IPS-NIHi7 (cell line): ENCODE measurements around the gene PTPRJ.
A peak's percentile ranks its signal among the peaks of the same experiment; 100 is the strongest.
"Not testable (repeated sequence)": the region's sequence is repeated elsewhere in the genome, so short reads cannot be mapped to it uniquely, and the experiment has no call there.

Source experiments
- DNase-seq: peaks from one replicate; pipeline ENCODE4 v3.0.0; 2012; ENCODE audit warnings: mixed read lengths; ENCODE audit errors: extremely low spot score

Gene PTPRJ

DNA sequence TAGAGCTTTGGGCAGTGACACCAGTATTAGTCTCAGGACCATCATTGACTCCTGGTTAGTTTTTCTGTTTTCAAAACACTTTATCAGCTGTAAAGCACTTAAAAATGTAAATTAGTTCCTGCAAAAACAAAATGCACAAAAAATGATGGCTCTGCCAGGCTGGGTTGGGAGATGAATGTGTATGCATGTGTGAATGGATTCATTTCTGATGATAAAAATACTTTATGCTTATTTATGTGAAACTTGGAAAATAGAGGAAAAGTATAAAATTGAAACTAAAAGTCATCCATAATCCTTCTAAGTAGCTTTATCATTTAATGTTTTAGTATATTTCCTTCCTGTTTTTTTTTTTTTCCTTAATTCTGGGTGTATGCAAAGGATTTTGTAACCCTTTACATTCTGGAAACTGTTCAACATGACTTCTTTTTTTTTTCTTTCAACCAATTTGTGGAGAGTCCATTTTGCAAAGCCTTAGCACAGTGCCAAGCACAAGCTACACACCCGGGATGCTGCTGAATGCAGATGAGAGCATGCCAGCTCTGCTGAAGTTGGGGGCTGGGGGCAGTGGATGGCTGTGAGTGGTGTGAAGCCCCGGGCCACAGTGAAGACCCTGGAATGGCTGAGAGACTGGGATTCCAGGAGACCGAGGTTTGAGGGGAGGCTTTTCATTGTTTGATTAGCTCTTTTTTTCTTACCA is 37.6 kb downstream of the PTPRJ start:
- no peak for DNase-seq

DNA sequence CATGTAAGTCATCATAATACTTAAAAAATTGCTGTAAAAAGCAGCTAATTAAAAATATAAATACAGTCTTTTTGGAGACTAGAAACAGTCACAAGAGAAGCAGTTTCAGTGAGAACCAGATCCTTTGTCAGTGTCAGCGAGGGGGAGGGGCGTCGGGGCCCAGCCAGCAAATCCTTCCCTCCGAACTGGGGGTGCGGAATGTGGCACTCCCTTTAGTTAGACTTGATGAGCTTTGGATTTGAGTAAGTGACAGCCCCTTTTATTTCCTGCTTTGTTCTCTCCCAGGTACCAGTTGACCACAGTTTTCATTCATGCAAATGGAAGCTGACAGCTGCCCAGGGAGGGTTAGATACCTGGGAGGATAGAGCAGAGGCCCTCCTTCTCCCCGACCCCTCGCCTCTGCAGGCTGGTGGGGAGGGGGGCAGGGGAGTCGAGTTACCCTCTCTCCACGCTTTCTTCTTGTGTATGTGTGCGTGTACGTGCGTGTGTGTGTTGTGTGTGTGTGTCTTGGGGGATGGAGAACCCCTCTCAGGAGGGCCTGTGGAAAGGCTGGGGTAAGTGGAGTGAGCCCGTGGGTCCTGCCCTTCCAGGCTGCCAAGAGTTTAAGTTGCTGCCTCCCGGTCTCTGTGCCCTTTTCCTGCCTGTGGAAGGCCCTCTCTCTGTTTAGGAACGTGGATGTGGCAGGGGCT is 38.3 kb downstream of the PTPRJ start:
- DNase-seq, result peak; percentile 50

DNA sequence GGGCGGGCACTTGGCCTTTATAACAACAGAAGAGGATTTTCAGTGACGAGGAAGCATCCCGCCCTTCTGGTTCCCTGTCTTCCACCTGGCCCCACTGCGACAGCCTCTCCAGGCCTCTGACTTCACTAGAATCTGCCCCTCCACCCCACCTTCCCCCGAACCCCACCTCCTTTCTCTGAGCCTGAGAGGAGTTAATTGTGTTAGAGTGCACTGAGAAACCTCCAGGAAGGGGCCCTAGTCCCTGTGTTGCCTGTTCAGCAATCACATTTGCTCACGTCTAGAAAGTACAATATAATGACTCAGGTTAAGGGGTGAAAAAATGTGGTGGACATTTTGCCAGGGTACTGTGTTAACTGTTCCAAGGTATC is 38.8 kb downstream of the PTPRJ start:
- peak; percentile 40 for DNase-seq

DNA sequence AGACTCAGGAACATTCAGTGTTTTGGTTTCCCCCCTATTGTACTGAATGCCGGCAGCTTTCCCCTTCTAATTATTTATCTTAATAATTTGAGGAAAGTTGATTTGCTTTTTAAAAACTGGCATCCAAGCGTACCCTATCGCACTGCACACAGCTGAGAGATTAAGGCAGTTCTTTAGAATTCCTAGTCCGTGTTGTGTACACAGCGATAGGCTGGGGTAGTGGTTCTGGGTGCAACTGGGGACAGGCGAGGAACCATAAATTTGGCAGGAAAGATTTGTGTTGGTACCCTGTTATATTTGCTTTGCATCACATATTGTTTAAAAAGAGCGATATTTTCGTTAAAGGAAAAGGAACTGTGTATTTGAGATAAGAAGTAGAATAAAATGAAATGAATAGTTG is 39.2 kb downstream of the PTPRJ start:
- DNase-seq, result no peak

DNA sequence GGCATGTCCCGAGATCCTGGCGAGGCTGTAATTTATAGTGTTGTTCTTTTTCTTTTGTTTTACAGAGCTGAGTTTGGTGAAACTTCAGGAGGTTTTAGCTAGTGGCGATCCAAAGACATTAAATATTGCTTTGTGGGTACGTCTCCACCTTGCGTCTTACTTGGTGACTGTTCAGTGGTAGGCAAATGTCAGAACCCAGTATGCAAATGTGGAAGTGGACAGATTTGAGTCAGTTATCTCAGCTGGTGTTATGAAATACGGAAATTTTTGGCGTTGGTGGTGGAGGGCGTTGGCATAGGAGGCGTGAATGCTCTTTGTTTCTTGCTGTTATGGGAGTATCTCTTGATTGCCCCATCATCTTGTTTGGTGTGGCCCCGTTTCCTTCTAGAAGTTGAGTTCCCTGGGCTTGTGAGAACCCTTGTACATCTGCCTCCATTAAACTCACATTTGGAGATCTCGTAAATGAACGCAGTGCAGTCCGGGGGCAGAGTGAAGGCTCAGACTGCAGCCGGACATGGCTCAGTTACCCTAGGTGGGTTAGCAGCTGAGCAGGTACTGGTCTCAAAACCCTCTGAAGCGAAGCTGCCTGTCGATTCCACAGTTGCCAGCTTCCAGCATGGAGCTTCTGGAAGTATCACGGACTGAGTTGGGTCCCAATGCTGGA is 39.9 kb downstream of the PTPRJ start:
- DNase-seq, result no peak

DNA sequence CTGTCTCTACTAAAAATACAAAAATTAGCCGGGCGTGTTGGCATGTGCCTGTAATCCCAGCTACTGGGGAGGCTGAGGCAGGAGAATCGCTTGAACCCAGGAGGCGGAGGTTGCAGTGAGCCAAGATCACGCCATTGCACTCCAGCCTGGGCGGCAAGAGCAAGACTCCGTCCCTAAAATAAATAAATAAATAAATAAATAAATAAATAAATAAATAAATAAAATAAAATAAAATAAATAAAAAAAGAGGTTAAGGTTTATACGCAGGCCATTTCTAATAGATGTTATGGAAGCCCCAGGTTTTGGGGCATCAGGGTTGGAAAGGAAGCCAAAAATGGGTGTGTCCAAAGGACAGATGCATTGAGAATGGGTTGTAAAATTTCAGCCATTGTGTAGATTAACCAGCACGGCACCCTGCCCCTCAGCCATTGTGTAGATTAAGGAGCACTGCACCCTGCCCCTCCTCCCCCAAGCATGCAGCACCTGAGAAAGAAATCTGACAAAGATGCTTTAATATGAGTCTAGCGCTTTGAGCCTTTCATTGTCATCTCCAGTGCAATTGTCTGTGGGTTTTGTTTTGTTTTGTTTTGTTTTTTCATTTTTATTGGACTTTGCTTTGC is 41.0 kb downstream of the PTPRJ start:
- DNase-seq, result not testable (repeated sequence)

DNA sequence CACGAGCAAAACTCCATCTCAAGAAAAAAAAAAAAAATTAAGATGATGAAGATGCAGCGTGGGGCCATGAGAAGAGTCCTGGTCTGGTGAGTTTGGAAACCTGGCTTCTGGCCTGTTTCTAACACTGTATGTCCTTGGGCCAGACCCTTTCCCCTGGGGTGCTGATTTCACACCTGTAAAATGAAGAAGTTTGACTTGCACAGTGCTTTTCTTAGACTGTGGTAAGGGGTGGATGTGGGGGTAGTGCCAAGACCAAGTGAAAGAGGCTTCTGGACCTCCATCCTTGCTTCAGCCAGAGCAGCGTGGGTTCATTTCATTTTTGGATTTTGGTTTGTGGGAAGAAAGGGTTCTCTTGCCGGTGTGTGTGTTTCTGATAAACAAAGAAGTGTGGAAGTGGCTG is 42.1 kb downstream of the PTPRJ start:
- DNase-seq, result no peak

DNA sequence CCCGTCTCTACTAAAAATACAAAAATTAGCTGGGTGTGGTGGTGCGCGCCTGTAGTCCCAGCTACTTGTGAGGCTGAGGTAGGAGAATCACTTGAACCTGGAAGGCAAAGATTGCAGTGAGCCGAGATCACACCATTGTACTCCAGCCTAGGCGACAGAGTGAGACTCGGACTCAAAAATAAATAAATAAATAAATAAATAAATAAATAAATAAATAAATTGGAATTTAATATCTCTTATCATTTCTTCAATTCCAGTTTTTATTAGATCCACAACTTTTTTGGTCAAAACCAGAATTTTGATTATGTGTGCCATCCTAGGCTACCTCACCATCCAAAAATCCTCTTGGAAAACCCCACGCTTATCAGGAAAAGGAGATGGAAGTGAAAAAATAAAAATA is 43.2 kb downstream of the PTPRJ start:
- DNase-seq, result not testable (repeated sequence)

DNA sequence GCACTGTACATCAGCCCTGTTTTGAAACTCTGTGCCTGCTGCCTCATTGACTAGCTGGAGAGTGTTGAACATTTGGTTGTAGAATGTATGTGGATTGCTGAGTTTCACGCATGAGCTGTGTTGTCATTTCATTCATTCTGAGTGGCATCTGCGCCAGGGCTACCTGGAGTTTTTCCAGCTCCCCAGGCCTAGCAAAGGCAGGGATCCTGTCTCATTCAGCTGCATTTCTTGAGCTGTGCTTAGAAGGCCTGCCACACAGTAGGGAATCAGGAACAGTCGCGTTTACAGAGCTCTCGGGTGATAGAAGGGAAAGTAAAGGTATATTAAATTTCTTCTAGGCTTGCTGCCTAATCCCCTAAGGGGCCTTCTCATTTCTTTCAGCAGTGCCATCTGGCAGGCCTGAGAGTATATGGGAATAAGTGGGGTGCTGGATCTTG is 44.3 kb downstream of the PTPRJ start:
- no peak for DNase-seq

DNA sequence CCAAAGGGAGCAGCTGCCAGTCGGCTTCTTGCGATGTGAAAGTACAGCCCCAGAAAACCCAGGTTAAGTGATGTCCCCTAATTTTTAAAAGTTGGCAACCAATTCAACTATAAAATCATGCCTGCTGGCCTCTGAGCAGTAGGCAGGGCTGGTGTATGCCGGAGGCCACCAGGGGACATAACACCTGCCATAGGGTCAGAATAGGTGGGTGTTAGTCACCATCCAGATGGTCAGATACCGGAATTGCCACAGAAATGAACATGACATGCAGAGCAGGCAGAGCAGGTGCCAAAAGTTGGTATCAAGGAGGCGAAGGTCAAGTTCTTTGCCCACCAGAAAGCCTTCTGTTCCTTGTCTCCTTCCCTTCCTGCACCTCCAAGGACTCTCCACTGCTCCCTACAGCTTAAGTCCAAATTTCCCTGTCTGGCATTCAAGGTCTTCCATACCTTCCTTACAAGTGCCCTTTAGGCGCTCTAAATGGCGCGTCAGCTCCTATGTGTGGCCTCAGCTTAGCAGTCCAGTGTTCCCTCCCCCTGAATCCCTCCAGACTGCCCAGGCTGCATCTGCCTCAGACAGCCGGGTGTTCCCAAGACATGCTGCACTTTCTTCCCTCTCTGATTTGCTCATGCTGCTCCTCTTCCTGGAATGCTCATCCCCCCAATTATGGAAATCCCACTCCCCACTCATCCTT is 45.1 kb downstream of the PTPRJ start:
- no peak for DNase-seq

DNA sequence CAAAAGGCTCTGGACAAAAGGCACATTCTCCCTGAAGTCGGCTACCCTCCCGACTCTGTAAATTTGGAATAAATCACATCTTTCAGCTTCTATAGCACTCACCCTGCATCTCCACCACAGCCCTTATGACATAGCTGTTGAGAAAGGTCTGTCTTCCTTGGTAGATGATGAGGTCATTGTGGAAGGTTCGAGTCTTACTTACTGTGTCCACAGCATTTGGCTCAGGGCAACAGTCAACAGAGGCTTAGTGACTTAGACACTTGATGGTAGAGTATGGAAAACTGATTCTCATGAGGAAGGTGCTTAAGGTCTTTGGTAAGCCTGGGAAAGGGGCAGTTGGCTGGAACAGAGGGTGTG is 45.6 kb downstream of the PTPRJ start:
- no peak for DNase-seq

DNA sequence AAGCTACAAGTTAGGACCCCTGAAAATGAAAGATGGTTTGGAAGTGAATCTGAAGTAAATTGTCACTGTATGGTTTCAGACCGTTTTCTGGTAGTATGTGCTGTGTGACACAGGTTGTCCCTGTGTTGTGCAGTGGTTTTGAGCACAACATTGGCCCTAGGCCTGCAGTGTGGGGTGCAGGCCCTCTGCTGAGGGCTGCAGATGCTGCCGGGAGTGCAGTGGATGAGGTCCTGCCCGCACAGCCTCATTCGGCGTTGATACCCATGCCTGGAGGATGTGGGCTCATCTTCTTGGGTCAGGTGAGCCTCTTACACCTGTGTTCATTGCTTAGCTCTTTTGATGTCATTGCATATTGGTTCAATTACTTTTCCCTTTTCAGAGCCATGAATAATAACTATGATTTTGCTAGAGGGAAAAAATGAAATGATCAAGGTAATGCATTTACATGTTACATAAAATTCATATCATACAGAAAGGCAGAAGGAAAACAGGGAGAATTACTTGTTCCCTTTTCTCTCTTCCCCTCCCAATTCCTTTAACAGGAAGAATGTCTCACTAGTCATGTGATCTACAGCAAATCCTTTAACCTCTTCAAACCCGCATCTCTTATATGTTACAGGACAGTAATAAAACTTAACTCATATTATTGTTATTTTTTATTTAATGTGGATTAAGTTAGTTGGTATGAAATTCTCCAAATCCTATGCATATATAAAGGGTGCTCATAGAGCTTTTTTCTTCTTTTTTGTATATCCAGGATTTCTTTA is 48.7 kb downstream of the PTPRJ start:
- DNase-seq, result no peak

DNA sequence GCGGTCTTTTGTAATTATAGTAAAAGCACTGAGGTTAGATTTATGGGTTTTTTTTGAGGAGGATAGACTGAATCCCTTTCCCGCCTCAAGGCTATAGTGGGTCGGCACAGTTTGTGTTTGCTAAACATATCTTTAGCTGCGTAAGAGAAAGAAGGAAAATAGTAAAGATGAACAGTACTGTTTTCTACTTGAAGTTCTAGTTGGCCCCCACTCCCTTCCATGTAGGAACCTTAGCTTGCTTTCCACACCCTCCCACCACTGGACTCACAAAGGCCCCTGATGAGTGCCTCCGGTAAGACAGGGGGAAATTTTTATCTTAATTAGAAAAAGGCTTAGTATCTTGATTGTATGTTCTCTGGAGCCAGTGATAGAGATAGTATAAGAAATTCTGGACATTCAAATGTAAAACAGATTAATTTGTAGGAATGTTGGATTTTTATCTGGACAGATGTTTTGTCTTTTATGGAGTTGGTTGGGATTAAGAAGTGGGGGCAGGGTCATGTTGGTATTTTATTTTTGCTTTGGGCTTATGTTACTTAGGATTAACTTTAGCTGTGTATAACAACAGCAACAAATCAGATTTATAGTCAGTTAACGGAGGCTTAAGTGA is 49.4 kb downstream of the PTPRJ start:
- DNase-seq, result no peak

DNA sequence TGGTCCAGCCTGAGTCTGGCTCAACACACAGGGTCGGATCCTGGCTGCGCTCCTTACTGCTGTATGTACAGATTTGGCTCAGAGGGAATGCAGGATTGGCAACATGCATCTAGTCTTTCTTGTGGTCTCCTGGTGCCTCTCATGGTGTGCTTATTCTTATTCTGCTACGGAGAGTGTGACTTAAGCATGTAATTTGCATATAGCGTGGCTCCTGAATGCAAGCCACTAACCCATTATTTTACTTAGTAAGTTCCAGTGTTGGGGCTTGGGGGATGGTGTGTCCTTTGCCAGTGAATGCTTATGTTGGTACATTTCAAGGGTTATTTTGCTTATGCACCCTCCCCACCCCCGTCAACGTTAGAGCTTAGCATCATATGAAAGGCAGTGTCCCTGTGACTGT is 51.2 kb downstream of the PTPRJ start:
- DNase-seq, result no peak

DNA sequence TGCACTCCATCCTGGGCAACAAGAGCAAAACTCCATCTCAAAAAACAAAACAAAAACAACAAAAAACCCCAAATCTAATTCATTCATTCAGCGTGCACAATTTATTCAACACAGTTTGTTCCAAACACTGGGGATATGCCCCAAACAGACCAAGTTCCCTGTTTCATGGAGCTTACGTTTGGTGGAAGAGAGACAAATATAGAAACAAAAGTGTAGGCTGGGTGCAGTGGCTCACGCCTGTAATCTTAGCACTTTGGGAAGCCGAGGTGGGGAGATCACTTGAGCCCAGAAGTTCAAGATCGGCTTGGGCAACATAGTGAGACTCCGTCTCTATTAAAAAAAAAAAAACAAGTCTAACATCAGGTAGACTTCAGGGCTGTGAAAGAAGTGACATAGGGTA is 52.4 kb downstream of the PTPRJ start:
- no peak for DNase-seq

DNA sequence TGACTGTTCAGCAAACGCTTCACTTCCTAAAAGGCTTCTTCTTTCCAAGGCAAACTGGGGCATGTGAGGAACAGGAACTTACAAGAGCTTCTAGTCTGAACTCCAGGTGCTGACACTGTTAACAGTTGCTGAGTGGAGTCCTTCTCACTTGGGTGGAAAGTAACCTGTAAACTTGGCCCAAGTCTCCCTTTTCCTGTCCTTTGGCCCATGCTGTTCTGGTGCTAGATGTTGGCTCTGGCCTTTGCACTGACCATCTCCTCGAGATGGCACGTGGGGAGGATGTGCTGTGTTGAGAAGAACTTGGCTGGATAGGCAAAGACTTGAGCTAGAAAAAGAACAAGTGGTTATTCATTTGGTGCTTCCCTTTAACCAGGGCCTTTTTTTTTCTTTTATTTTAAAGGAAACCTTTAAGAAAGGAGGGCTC is 53.6 kb downstream of the PTPRJ start:
- no peak for DNase-seq

DNA sequence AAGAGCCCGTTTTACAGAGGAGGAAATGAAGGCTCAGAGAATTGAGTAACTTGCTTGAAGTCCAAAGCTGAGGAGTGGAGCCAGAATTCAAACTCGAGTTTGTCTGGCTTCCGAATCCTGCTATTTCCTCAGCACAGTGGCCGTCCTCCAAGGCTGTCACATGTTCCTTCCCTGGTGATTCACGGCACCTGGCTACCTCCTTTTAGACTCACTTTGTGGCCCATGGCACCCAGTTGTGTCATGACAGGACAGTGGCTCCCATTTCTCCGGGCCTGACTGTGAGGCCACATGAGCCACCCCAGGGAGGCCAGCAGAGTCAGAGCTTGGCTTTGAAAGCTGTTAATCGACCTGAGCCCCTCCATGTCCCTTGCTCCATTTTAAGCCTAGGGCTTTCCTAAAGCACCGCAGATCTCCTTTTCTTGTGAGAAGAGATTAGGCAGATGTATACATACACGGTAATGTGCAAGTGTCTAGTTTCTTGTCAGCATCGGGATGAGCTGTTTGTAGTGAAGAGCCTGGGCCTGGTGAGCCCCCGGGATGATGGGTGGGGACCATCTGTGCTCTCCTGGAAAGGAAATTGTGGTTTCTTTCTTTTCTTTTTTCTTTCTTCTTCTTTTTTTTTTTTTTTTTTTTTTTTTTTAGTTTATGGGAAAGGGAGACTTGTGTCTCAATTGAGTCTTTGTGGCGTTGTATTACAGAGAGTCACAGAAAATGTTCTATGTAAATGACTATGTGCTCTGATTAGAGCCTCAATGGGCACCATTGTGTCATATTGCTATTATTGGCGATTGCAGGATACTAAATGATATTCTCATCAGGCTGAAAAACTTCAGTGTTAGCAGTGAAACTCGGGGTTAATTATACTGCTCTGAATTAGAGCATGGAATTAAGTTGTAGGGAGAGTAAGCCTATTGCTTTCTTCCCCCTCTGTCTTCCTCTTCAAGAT is 54.8 kb downstream of the PTPRJ start:
- no peak for DNase-seq

DNA sequence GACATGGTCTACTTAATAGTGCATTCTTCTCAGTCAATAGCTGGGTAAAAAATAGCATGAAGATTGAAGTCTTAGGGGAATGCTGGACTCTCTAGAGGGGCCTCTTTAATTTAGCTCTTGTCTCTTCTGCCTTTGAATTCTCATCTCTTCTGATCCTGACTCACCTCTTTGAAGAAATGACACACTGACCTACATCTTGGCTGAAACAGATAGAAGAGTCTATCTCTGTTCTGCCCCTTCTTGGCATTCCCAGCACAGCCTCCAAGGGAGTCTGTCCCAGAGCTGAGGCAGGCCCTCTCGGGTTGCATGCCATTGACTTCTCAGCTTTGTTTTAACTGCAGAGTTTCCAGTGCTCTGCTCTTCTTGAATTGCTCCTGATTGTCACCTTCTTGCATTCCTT is 55.7 kb downstream of the PTPRJ start:
- DNase-seq, result peak; percentile 43

DNA sequence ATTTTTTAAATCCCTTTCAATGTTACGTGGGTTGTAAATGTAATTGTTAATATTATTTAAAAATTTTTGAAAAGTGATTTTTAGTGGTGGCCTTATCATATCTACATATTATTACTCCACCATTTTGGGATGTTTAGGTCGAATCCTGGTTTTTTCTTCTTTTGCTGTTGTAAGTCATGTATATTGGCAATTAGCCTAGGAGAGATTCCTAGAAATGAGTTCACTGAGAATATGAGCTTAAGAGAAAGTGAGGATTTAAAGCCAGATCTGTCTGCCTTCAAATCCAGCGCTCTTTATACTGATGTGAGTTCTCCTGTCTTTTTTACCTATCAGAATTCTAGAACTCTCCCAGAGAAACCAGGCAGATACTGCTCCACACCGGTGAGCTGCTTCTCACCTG is 56.1 kb downstream of the PTPRJ start:
- no peak for DNase-seq
